Measurements from ENCODE around the gene ARHGEF39. TPM values are rescaled to one million over a fixed set of nuclear protein-coding genes. Genes with fewer than 3 reads are reported as not detected.

Gene ARHGEF39
- under 1 TPM; 0.29 to 0.46 TPM for total RNA-seq
- long read RNA-seq, donor 1, partial matches to known transcripts = 0 of 1 reads
- long read RNA-seq, donor 1, other reads (novel, unspliced or antisense) = 1 of 1 reads
- long read RNA-seq, donor 2, partial matches to known transcripts = 0 of 1 reads
- long read RNA-seq, donor 2, other reads (novel, unspliced or antisense) = 1 of 1 reads

DNA sequence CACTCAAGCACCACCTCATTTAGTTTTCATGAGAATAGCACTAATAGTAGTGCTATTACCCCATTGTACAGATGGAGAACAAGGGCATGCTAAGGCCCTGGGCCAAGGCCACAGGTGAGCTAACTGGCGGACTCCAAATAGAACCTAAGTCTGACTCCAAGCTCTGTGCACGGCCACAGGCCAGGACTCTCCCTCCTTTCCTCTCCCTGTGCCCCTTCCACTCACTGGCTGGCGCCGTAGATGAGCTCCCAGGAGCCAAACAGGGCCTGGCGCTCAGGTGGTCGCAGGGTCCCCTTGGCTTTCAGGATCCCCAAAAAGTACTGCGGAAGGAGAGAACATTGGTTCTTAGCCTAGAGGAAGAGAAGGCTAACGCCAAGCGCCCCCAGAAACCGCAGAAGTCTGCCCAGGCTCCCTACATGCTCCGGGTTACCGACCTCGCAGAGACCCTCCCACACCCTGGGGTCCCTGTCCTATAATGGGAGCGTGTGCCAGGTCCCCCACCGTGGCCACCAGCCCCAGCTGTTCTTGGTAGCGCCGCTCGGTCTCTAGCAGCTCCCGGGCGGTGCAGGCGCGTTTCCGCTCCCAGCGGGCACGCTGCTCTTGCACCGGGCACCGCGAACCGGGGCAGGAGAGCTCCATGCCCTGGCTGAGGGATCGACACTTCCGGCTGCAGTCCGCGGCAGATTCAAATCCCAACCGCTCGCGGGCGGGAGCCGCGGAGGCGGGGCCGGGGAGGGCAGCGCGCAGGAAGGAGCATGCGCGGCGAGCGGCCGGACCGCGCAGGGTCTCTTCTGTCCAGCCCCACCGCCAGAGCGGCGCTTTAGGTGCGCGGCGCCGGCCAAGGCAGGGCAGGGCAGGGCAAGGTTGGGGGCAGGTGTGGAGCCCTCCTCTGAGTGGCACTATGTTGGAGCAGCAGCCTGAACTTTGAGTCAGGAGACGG, at the start of gene ARHGEF39:
ARHGEF39 (minus strand) TSS at position 665 of the 940 bp plus-strand sequence; CDS start at position 639, 26 bp downstream.
- intact Hi-C loops (cut with DNase I) = loop anchor here in 1 of 2 donors (5.0 to 10.0 kb wide), 2 partner anchors 62 to 150 kb away; partner anchors contain the start of genes HINT2 and SPAG8
- peak; percentile 93 for DNase-seq (ENCODE audit: low spot score)

- DNase-seq (ENCODE audit: low spot score) = no peak
Observed at GRCh38 chr9:35714123-35714522, 49.1 kb upstream of the ARHGEF39 start.

DNA sequence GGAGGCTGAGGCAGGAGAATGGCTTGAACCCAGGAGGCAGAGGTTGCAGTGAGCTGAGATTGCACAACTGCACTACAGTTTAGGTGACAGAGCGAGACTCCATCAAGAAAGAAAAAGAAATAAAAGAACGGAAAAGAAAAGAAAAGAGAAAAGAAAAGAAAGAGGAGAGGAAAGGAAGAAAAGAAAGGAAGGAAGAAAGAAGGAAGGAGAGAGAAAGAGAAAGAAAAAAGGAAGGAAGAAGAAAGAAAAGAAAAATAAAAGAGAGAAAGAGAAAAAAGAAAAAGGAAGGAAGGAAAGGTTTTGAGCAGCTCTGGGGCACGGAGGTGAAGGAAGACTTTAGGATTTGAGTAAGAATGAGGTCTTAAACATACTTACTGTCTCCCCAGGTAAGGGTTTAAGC, 48.6 kb upstream of the ARHGEF39 start:
- intact Hi-C loops (cut with DNase I) = no loop called here
- DNase-seq (ENCODE audit: low spot score) = no peak

More at GRCh38 chr9:35714123-35714522, 49.1 kb upstream of the ARHGEF39 start:
- intact Hi-C loops (cut with DNase I) = no loop called here

DNA sequence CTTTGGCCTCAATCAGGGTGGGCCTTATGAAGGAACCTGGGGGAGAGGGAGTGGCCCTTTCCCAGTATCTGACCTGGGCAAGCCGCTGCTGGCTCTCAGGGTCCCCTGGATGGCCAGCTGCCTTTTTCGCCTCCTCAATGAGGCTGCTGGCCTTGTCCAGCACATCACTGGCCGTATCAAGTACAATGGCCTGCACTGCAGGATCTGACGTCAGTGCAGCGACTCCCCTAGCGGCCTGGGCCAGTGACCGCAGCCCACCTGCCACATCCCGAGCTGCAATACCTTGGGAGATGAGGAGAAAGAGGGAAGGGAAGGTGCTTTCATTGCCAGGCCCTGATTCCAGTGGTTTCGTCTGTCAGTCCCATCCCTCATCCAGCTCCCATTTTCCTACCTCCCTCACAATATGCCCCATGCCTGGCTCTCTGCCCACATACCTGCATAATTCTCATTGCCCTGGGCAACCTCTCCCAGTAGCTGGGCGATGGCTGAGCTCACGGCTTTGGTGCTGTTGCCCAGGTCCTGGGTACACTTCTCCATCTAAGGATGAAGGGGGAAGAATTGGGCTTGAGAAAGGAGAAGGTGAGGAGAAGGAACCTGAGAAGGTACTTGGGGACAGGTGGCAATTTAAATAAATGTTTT, 47.9 kb upstream of the ARHGEF39 start:
- DNase-seq (ENCODE audit: low spot score) = no peak
- intact Hi-C loops (cut with DNase I) = no loop called here

DNA sequence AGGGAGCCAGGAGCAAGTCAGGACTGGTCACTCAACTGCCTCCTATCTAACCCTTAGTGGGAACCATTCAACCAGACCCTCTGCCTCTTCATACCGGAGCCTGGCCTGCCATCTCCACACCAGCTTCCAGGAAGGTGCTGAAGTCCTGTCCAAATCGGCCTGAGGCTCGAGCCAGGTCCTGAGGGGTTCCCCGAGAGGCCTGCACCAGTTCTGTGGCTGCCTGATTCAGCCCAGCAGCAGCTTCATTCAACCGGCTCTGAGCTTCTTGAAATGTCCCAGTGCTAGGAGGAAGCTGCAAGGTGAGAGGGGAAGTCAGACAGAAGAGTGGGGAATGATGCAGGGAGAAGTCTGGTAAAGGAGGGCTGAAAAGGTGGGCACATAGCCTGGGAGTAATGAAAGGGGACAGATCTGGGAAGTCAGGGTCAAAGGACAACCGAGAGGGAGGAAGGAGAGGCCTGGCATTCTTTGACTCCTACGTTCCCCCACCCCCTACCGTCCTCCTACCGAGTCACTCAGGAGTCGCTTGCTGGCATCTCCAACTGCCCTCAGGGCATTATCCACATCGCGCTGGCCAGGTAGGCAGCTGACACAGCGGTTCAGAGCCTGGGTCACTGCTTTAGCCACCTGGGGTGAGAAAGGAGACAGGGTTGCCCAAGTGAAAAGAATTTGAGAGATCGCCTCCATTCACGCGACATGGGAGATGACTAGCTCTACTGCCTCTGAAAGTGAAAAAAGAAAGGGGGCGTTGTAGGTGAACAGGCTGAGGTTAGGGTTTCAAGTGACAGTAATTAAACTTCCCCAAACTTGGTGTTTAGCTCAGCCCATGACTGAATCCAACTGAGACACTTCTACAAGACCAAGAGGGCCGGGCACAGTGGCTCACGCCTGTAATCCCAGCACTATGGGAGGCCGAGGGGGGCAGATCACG, 46.8 kb upstream of the ARHGEF39 start:
- peak; percentile 40 for DNase-seq (ENCODE audit: low spot score)
- intact Hi-C loops (cut with DNase I) = no loop called here

GRCh38 chr9:35710818-35711500, 46.0 kb upstream of the ARHGEF39 start:
- no peak for DNase-seq (ENCODE audit: low spot score)
- intact Hi-C loops (cut with DNase I) = no loop called here

DNA sequence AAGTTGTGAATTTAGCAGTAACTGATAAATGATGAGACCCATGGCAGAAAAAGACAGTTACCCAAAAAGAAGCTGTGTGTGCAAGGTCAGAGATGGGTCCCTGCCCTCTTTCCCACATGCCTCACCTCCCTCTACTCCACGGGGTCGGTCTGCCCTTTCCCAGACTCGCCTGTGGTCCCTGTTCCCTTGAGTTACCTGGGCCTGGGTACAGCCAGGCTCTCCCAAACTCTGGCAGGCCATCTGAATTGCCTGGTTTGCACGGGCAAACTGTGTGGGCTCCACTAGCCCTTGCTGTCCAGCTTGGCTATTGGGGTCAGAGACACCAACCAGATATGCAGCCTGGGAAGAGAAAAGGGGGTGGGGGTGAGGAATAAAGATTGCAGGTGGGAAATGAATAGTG, 43.2 kb upstream of the ARHGEF39 start:
- peak; percentile 52 for DNase-seq (ENCODE audit: low spot score)
- intact Hi-C loops (cut with DNase I) = no loop called here

DNA sequence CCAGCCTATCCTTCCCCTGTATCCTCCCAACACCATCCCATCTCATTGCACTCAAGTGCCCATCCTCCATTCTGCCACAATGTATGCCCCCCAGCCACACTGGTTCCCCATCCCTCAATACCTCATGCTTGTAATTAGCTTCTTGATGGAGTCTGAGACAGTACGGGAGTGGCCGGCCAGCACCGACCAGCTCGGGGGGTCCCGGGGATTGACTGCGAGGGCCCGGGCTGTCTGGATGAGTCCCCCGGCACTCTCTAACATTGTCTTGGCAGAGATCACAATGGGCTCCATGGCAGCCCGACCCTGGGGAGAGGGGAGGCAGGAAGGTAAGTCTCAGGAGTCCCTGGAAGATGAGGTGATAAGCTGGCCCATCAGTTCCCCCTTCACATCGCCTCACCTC, 42.0 kb upstream of the ARHGEF39 start:
- intact Hi-C loops (cut with DNase I) = loop anchor here in 1 of 2 donors (2.0 kb wide), 1 partner anchor 218 kb away; no protein-coding TSS in a partner anchor
- peak; percentile 53 for DNase-seq (ENCODE audit: low spot score)

GRCh38 chr9:35705836-35706430, 40.9 kb upstream of the ARHGEF39 start:
- intact Hi-C loops (cut with DNase I) = loop anchor here in 1 of 2 donors (2.0 kb wide), 1 partner anchor 217 kb away; no protein-coding TSS in a partner anchor
- peak; percentile 49 for DNase-seq (ENCODE audit: low spot score)

- intact Hi-C loops (cut with DNase I) = no loop called here
Observed at GRCh38 chr9:35705372-35705771, 40.4 kb upstream of the ARHGEF39 start.

DNA sequence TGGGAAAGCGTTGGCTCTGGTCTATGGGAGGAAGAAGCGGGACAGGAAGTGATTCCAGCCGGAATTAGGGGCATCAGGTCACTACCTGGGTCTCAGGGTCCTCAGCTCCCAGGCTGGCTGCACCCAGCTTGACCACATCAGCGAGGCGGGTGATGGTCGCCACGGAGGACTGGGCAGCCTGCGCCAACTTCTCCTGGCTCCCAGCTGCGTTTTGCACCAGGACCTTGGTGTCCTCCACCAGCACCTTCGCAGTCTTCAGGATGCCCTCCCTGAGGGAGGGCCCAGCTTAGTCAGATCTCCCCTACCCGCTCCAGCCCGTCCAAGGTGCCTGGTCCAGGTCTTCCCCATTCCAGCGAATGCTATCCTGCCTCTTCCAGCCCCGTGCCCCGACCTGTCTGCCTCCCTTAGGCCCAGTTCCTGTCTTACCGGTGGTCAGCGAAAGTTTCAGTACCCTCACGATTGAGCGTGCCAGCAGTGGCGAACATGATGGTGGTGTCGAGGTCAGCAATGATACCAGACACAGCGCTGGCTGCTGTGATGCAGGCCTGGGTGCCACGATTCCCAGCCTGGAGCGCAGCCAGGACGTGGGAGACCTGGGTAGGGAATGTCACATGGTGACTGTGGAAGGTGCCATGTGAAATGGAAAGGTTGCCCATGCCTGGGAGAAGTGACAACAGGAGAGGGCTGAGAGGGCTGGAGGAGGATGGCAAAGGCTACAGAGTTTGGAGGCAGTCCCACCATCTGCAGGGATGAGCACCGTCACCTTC, 39.1 kb upstream of the ARHGEF39 start:
- peak; percentile 64 for DNase-seq (ENCODE audit: low spot score)
- intact Hi-C loops (cut with DNase I) = loop anchor here in 1 of 2 donors (2.0 kb wide), 1 partner anchor 19 kb away; no protein-coding TSS in a partner anchor

More at GRCh38 chr9:35705372-35705771, 40.4 kb upstream of the ARHGEF39 start:
- DNase-seq (ENCODE audit: low spot score) = peak; percentile 77

GRCh38 chr9:35702696-35703095, 37.7 kb upstream of the ARHGEF39 start:
- intact Hi-C loops (cut with DNase I) = loop anchor here in 1 of 2 donors (2.0 kb wide), 1 partner anchor 20 kb away; no protein-coding TSS in a partner anchor
- DNase-seq (ENCODE audit: low spot score) = peak; percentile 35

DNA sequence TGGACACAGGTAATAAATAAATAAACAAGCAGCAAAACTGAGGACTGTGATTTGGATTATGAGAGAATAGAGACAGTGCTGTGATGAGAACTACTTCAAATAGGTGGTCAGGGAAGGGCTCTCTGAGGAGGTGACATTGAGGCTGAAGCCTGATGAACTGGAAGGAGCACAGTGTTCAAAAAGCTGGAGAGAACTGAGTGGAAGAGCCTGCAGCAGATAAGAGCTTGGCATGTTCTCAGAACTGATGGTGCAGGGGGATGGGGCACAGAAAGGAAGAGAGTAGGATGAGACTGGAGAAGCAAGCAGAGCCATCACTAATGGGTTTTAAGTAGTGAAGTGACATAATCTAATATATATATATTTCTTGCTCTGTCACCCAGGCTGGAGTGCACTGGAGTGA, 35.9 kb upstream of the ARHGEF39 start:
- intact Hi-C loops (cut with DNase I) = no loop called here
- no peak for DNase-seq (ENCODE audit: low spot score)

DNA sequence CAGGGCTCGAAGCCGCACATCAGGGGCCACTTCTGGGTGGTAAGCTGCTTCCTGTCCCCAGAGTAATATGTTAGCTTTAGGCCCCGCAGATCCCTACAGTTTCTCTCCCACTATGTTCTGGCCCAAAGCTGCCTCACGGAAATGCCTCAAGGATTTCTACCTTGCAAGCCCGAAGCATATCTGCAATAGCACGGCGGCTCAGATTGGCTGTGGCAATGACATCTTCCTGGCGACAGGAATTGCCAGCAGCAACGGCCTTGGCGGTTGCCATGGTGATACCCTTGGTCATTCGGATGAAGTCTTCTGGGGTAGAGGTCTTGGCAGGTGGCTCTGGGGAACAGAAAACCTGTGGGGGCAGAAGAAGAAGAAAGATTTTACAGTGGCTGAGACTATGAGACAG, 35.0 kb upstream of the ARHGEF39 start:
- peak; percentile 58 for DNase-seq (ENCODE audit: low spot score)
- intact Hi-C loops (cut with DNase I) = no loop called here

DNA sequence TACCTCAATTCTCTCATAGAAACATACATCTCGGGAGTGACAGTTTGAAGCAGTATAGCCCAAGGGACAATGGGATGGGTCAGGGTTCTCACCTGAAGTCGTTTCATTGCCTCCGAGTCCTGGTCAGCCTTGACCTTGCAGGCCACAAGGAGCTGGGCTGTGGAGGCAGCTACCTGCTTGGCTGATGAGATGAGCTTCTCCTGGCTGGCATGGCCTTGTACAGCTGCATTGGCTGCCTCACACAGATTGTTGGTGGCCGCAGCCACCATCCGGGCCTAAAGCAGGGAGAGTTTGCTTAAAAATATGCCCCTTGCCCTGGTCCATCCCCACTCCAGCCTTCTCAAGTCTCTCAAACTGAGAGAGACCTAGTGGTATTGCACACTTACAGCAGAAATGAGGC, 33.2 kb upstream of the ARHGEF39 start:
- intact Hi-C loops (cut with DNase I) = loop anchor here in 1 of 2 donors (5.0 kb wide), 1 partner anchor 49 kb away; the partner anchor contains the start of genes GBA2 and RGP1
- DNase-seq (ENCODE audit: low spot score) = peak; percentile 35

DNA sequence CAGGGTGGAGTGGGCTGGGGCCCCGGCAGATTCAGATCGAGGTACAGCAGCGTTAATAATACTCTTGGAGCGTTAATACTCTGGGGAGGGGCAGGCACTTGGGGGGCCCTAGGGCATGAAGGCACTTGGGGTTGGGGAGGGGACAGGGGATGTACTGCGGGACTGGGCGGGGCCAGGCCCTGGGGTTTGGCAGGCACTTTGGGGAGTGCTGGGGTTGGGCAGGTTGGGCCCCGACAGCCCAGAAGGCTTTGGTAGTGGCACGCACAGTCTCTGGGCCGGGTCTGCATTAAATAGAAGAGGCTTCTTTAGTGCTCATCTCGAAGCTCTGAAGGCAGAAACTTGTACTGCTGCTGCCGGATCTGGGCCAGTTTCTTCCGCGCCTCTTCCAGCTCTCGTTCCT, 32.5 kb upstream of the ARHGEF39 start:
- intact Hi-C loops (cut with DNase I) = loop anchor here in 1 of 2 donors (5.0 kb wide), 1 partner anchor 50 kb away; the partner anchor contains the start of genes GBA2 and RGP1

More for the DNA sequence above, 32.5 kb upstream of the ARHGEF39 start:
- DNase-seq (ENCODE audit: low spot score) = peak; percentile 53
